Osteoblast (primary cell): ENCODE measurements around the gene WASF3. TPM values are rescaled to one million over a fixed set of nuclear protein-coding genes. Genes with fewer than 3 reads are reported as not detected.

Source experiments
- DNase-seq: peaks from one replicate; pipeline ENCODE4 v3.0.0; 2011; ENCODE audit warnings: low spot score, mixed read lengths; ENCODE audit not compliant: insufficient read length; ENCODE audit errors: missing footprints
- H2AFZ ChIP-seq: 2 replicates; pipeline ENCODE4 v1.6.0; 2011; ENCODE audit warnings: mild to moderate bottlenecking, low read length
- H3K27ac ChIP-seq: 2 replicates; pipeline ENCODE4 v1.5.1; 2011; ENCODE audit warnings: mild to moderate bottlenecking, low read depth, low read length, moderate library complexity
- H3K27me3 ChIP-seq: 2 replicates; pipeline ENCODE4 v1.6.0; 2012; ENCODE audit warnings: mild to moderate bottlenecking, control low read depth, inconsistent platforms, low read length, moderate library complexity; ENCODE audit not compliant: insufficient read depth
- H3K36me3 ChIP-seq: 2 replicates; pipeline ENCODE4 v1.5.1; 2011; ENCODE audit warnings: mild to moderate bottlenecking, low read length, control low read depth, moderate library complexity; ENCODE audit not compliant: insufficient read depth
- H3K4me1 ChIP-seq: 2 replicates; pipeline ENCODE4 v1.5.1; 2011; ENCODE audit warnings: mild to moderate bottlenecking, low read length, control low read depth, moderate library complexity; ENCODE audit not compliant: insufficient read depth
- H3K4me2 ChIP-seq: 2 replicates; pipeline ENCODE4 v1.6.0; 2011; ENCODE audit warnings: mild to moderate bottlenecking, low read length; ENCODE audit not compliant: insufficient read depth
- H3K4me3 ChIP-seq: fragments of 200-600 bp; sonication (generic); 3 replicates; pipeline ENCODE4 v1.5.1; 2012; ENCODE audit warnings: mild to moderate bottlenecking, low read length, inconsistent platforms; ENCODE audit not compliant: insufficient read depth
- H3K79me2 ChIP-seq: 2 replicates; pipeline ENCODE4 v1.6.0; 2012; ENCODE audit warnings: mild to moderate bottlenecking, low read length, control low read depth, inconsistent platforms; ENCODE audit not compliant: insufficient read depth
- H3K9me3 ChIP-seq: 2 replicates; pipeline ENCODE4 v1.5.1; 2011; ENCODE audit warnings: low read depth, low read length, control low read depth
- H4K20me1 ChIP-seq: 2 replicates; pipeline ENCODE4 v1.6.0; 2012; ENCODE audit warnings: mild to moderate bottlenecking, low read length, control low read depth; ENCODE audit not compliant: insufficient read depth
- total RNA-seq: library from RNA; depleted of rRNA; stranded (reverse); fragments of >200 nt; gene quantifications from 2 replicates; pipeline ENCODE4 v1.2.3, GENCODE V29; 2012
- TF ChIP-seq, protein P1 (sequence below): IDR thresholded peaks from 2 replicates; pipeline ENCODE4 v1.5.1; 2011; ENCODE audit warnings: mild to moderate bottlenecking, low read depth, low read length, moderate library complexity; ENCODE audit errors: extremely low read depth

The WASF3 gene
- total RNA-seq, 1 donor: 23.5 TPM

DNA sequence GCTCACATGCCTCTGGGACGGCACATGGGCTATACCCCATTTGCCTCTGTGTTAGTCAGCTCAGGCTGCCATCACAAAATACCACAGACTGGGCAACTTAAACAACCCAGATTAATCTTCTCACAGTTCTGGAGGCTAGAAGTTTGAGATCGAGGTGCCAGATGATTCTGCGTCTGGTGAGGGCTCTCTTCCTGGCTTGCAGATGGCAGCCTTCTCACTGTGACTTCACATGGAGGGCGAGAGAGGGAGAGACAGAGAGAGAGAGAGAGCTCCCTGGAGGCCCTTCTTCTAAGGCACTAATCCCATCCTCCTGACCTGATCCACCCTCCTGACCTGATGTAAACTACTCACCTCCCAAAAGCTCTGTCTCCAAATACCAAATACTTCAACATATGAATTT, 148.1 kb downstream of the WASF3 start:
- Histone ChIP-seq H2AFZ (no peak overlapping the region), H4K20me1 (no peaks in the 10 kb centered on the region), H3K9me3 (no peaks in the 10 kb centered on the region), H3K36me3 (no peaks in the 10 kb centered on the region), H3K27ac (no peak overlapping the region), H3K79me2 (no peaks in the 10 kb centered on the region), H3K27me3 (peaks cover 15% of the 10 kb centered on the region), H3K4me3 (no peak overlapping the region), H3K4me1 (no peaks in the 10 kb centered on the region), H3K4me2 (no peak overlapping the region)
- TF ChIP-seq, protein P1, sequence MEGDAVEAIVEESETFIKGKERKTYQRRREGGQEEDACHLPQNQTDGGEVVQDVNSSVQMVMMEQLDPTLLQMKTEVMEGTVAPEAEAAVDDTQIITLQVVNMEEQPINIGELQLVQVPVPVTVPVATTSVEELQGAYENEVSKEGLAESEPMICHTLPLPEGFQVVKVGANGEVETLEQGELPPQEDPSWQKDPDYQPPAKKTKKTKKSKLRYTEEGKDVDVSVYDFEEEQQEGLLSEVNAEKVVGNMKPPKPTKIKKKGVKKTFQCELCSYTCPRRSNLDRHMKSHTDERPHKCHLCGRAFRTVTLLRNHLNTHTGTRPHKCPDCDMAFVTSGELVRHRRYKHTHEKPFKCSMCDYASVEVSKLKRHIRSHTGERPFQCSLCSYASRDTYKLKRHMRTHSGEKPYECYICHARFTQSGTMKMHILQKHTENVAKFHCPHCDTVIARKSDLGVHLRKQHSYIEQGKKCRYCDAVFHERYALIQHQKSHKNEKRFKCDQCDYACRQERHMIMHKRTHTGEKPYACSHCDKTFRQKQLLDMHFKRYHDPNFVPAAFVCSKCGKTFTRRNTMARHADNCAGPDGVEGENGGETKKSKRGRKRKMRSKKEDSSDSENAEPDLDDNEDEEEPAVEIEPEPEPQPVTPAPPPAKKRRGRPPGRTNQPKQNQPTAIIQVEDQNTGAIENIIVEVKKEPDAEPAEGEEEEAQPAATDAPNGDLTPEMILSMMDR: no peak
- DNase-seq: no peak

DNA sequence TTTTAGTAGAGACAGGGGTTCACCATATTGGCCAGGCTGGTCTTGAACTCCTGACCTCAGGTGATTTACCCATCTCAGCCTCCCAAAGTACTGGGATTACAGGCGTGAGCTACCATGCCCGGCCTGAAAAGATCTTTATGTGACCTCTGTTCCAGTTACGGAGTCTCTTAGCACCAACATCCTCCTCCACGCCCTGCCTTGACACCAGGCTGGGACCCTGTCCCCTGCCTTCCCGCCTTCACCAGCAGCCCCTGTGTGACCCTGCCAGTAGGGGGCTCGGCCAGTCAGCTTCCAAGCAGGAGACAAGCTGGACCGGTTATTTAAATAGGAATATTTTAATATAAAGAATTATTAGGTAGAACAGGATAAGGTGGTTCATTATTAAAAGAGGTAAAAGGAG, 148.9 kb downstream of the WASF3 start:
- Histone ChIP-seq H3K27ac (no peak overlapping the region), H3K4me2 (no peak overlapping the region), H3K27me3 (peaks cover 23% of the 10 kb centered on the region), H3K4me3 (no peak overlapping the region), H3K36me3 (no peaks in the 10 kb centered on the region), H2AFZ (no peak overlapping the region), H4K20me1 (no peaks in the 10 kb centered on the region), H3K79me2 (no peaks in the 10 kb centered on the region), H3K4me1 (no peaks in the 10 kb centered on the region), H3K9me3 (no peaks in the 10 kb centered on the region)
- TF ChIP-seq, protein P1: no peak
- no peak for DNase-seq

DNA sequence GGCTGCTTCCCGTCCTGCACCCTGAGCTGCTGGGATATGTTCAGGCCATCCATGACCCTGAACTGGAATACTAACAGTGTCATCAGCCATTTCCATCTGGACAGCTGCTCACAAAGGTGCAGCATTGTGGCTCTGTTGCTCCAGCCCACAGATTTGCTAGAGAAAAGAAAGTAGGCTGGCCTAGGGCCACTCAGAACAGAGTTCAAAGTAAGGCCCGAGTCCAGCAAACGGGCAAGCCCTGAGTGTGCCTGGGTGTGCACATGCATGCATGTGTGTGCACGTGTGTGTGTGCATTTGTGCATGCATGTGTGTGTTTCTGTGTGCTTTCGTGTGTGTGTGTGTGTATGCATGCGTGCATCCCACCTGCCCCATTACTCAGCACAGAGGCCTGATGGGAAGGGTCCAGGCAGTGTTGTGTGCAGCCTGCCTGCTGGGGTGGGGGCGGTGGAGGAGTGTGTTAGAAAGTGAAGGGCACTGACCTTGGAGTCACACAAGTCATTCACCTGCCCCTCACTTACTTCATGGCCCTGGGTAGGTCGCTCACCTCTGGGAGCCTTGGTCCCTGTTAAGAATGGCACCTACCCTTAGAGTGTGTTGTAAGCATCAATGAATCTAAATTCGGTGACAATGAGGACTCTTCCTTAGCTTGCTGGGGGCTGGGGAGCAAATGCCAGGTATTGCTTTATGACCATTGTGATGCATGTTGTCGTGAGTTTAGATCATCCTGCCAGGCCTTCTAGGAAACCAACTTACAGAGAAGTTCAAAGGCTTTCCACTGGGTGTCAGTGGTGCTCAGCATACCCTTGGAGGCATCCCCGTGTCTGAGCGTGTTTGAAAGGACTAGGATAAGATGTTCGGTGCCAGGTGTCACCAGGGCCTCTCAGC, 149.9 kb downstream of the WASF3 start:
- Histone ChIP-seq H3K4me1 (no peaks in the 10 kb centered on the region), H2AFZ (no peak overlapping the region), H4K20me1 (no peaks in the 10 kb centered on the region), H3K36me3 (no peaks in the 10 kb centered on the region), H3K27me3 (peaks cover 22% of the 10 kb centered on the region), H3K79me2 (no peaks in the 10 kb centered on the region), H3K27ac (no peak overlapping the region), H3K9me3 (no peaks in the 10 kb centered on the region), H3K4me2 (no peak overlapping the region), H3K4me3 (no peak overlapping the region)
- DNase-seq: peak; percentile 66
- TF ChIP-seq, protein P1: peak; percentile 69

DNA sequence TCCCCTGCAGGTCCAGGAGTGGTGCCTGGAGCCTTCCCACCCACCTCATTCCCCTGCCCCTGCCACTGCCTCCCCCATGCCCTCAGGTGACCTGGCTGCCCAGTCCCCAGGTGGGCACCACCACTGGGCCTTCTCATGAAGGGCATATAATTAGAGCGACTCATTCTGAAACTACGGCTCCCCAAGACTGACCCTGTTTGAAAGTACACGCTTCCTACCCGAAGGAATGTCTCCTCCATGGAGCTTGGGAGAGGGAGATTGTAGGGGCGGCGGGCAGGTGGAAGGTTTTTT, 150.5 kb downstream of the WASF3 start:
- Histone ChIP-seq H2AFZ (no peak overlapping the region), H3K27me3 (peaks cover 16% of the 10 kb centered on the region), H3K36me3 (no peaks in the 10 kb centered on the region), H3K27ac (no peak overlapping the region), H3K4me3 (no peak overlapping the region), H4K20me1 (no peaks in the 10 kb centered on the region), H3K79me2 (no peaks in the 10 kb centered on the region), H3K9me3 (no peaks in the 10 kb centered on the region), H3K4me1 (no peaks in the 10 kb centered on the region), H3K4me2 (no peak overlapping the region)
- no peak for DNase-seq
- TF ChIP-seq, protein P1: no peak
